ENCODE results near the gene PALLD. TPM values are rescaled to one million over a fixed set of nuclear protein-coding genes. Genes with fewer than 3 reads are reported as not detected.

PALLD gene
- total and polyA plus RNA-seq, 2 of the 8 experiments (the other 6 are each of a cell fraction or from before 2014, with no cell fraction given) = 10.5 to 25.0 TPM

GRCh38 chr4:168803732-168804131 is 306.9 kb downstream of the PALLD start (continued):
- TF ChIP-seq SAP30 (IDR thresholded peaks at IDR 0.05; ENCODE audit: insufficient read depth, insufficient replicate concordance, low read length) = no peak
- peak; percentile 63; the same call in 1 of the 2 replicates for TF ChIP-seq SP1 (IDR thresholded peaks at IDR 0.05; ENCODE audit: low read depth, low read length)
- TF ChIP-seq TEAD4 (IDR thresholded peaks at IDR 0.05; ENCODE audit: low read depth, low read length) = peak; percentile 91
- no peak for TF ChIP-seq ZNF274 (IDR thresholded peaks at IDR 0.05; ENCODE audit: borderline replicate concordance, extremely low read depth, low read length)
- TF ChIP-seq CBX5 (IDR thresholded peaks at IDR 0.05; ENCODE audit: low read depth, low read length) = no peak
- no peak for TF ChIP-seq POU5F1 (IDR thresholded peaks at IDR 0.05; ENCODE audit: low read depth, low read length)
- no peak for TF ChIP-seq BACH1 (IDR thresholded peaks at IDR 0.05; ENCODE audit: low read length)
- TF ChIP-seq RAD21 (IDR thresholded peaks at IDR 0.05 in 1 of 2, conservative IDR thresholded peaks at IDR 0.05 in 1 of 2; ENCODE audit: low read depth in 2 of 2, low read length in 2 of 2) = no peak; a peak in 1 of 4 replicates
- TF ChIP-seq RNF2 (IDR thresholded peaks at IDR 0.05; ENCODE audit: borderline replicate concordance, low read depth, low read length, missing control alignments, poor library complexity, severe bottlenecking) = no peak
- no peak for TF ChIP-seq BCL11A (IDR thresholded peaks at IDR 0.05; ENCODE audit: low read depth in 2 of 2, low read length in 2 of 2)
- no peak for TF ChIP-seq TAF1 (IDR thresholded peaks at IDR 0.05; ENCODE audit: low read depth, low read length)
- peak; percentile 35; the same call in 1 of the 2 replicates for TF ChIP-seq CREB1 (IDR thresholded peaks at IDR 0.05)

All from H1 (cell line).